Measurements from ENCODE around the gene SMTN. TPM values are rescaled to one million over a fixed set of nuclear protein-coding genes. Genes with fewer than 3 reads are reported as not detected.
"Not testable (repeated sequence)": the region's sequence is repeated elsewhere in the genome, so short reads cannot be mapped to it uniquely, and the experiment has no call there.

SMTN gene
- total and polyA plus RNA-seq, 3 experiments from 2014 or later = 0.98 to 14.7 (median 13.2) TPM

DNA sequence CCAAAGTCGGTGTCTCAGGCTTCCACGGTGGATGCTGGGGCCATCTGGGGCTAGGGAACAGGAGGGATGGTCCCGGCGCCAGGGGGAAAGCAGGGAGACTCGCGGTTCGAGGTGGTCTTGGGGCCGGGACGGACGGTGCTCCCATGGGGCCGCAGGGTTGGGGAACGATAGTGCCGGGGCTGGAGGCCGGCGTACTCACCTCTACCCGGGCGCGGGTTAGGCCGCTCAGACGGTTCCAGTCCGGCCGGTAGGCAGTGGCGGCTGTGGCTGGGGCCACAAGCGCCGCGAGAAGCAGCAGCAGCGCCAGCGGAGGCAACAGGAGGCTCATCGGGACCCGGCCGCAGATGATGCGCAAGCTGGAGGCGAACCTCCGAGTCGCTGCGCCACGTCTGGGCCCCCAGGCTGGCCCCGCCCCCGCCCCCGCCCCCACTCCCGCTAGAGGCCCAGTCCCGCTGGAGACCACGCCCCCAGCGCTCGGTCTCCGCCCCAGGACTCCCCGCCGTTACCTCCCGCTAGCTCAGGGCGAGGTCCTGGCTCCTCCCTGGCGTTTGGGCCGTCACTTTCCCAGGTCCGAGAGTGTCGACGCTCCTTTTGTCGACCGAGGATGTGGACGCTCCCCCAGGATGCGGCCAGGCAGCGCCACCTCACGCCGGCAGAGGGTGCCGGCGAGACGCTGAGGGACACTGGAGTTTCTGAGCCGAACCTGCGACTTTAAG is 26.2 kb downstream of the SMTN start, which contains the start of gene SELENOM:
SELENOM (minus strand) TSS at position 391 of the 716 bp plus-strand sequence; CDS start at position 328, 63 bp downstream.
- Histone ChIP-seq H3K36me3 (ENCODE audit: insufficient read depth, low read length) (no peaks in the 10 kb centered on the region), H3K27ac (ENCODE audit: low read depth, low read length) (peak within 1 kb of the TSS; percentile 68), H3K9me3 (ENCODE audit: low read length) (no peaks in the 10 kb centered on the region), H3K27me3 (ENCODE audit: insufficient read depth, low read length, poor library complexity, severe bottlenecking) (no peaks in the 10 kb centered on the region), H3K4me3 (ENCODE audit: low read length) (peak within 1 kb of the TSS; percentile 92), H3K4me1 (ENCODE audit: insufficient read depth, low read length) (peaks cover 19% of the 10 kb centered on the region)
- CTCF ChIA-PET = interaction anchor here (0.5 to 2.8 kb wide), 16 partner anchors 8 to 560 kb away, joined by 3 to 9 read pairs (median 3); partner anchors contain the start of gene LIMK2
- POLR2A ChIA-PET = interaction anchor here (0.8 to 1.9 kb wide), 9 partner anchors 9 to 185 kb away, joined by 3 to 10 read pairs (median 7); partner anchors contain the start of genes MORC2, PIK3IP1, RNF185 and SMTN
- H3K36me3 Mint-ChIP-seq = peaks cover 0 to 9% (median 0%) of the 10 kb centered on the region in 3 donors
- H3K9me3 Mint-ChIP-seq = no peaks in the 10 kb centered on the region
- peak within 1 kb of the TSS; percentile 84 to 96 (median 94) for H3K4me3 Mint-ChIP-seq
- peaks cover 22 to 32% (median 29%) of the 10 kb centered on the region in 3 donors for H3K4me1 Mint-ChIP-seq
- H3K27me3 Mint-ChIP-seq = no peaks in the 10 kb centered on the region
- peak; percentile 81 to 91 (median 85) for DNase-seq
- H3K27ac Mint-ChIP-seq = peak within 1 kb of the TSS; percentile 72 to 95 (median 89)

- Histone ChIP-seq H3K36me3 (ENCODE audit: insufficient read depth, low read length) (no peaks in the 10 kb centered on the region), H3K4me1 (ENCODE audit: insufficient read depth, low read length) (peaks cover 19% of the 10 kb centered on the region), H3K27me3 (ENCODE audit: insufficient read depth, low read length, poor library complexity, severe bottlenecking) (no peaks in the 10 kb centered on the region), H3K9me3 (ENCODE audit: low read length) (no peaks in the 10 kb centered on the region), H3K27ac (ENCODE audit: low read depth, low read length) (peak overlapping the region; percentile 53), H3K4me3 (ENCODE audit: low read length) (peak overlapping the region; percentile 85)
- H3K9me3 Mint-ChIP-seq = no peaks in the 10 kb centered on the region
- H3K36me3 Mint-ChIP-seq = peaks cover 0 to 9% (median 0%) of the 10 kb centered on the region in 3 donors
- peaks cover 22 to 32% (median 29%) of the 10 kb centered on the region in 3 donors for H3K4me1 Mint-ChIP-seq
- ChIA-PET CTCF (interaction anchor here (0.5 to 2.8 kb wide), 14 partner anchors 9 to 559 kb away, joined by 3 to 9 read pairs (median 3); partner anchors contain the start of genes LIMK2 and SLC35E4), POLR2A (interaction anchor here (0.8 to 1.9 kb wide), 8 partner anchors 8 to 186 kb away, joined by 3 to 9 read pairs (median 6); partner anchors contain the start of genes MORC2, PIK3IP1, RNF185 and SMTN)
- no peaks in the 10 kb centered on the region for H3K27me3 Mint-ChIP-seq
- no peak for DNase-seq
- peak overlapping the region; percentile 84 to 96 (median 94) for H3K4me3 Mint-ChIP-seq
- H3K27ac Mint-ChIP-seq = peak overlapping the region; percentile 72 to 95 (median 88)
Measured at GRCh38 chr22:31107894-31108218, 26.7 kb downstream of the SMTN start.

- H3K27ac ChIP-seq (ENCODE audit: low read depth, low read length); H3K36me3 Mint-ChIP-seq; H3K36me3 ChIP-seq (ENCODE audit: insufficient read depth, low read length); POLR2A ChIA-PET; H3K27me3 Mint-ChIP-seq; H3K27ac Mint-ChIP-seq; H3K4me3 Mint-ChIP-seq; H3K4me1 ChIP-seq (ENCODE audit: insufficient read depth, low read length); H3K9me3 ChIP-seq (ENCODE audit: low read length); H3K4me1 Mint-ChIP-seq; CTCF ChIA-PET; H3K27me3 ChIP-seq (ENCODE audit: insufficient read depth, low read length, poor library complexity, severe bottlenecking); H3K4me3 ChIP-seq (ENCODE audit: low read length); H3K9me3 Mint-ChIP-seq; DNase-seq: not testable (repeated sequence)
Measured at GRCh38 chr22:31112547-31113091, 31.5 kb downstream of the SMTN start.

DNA sequence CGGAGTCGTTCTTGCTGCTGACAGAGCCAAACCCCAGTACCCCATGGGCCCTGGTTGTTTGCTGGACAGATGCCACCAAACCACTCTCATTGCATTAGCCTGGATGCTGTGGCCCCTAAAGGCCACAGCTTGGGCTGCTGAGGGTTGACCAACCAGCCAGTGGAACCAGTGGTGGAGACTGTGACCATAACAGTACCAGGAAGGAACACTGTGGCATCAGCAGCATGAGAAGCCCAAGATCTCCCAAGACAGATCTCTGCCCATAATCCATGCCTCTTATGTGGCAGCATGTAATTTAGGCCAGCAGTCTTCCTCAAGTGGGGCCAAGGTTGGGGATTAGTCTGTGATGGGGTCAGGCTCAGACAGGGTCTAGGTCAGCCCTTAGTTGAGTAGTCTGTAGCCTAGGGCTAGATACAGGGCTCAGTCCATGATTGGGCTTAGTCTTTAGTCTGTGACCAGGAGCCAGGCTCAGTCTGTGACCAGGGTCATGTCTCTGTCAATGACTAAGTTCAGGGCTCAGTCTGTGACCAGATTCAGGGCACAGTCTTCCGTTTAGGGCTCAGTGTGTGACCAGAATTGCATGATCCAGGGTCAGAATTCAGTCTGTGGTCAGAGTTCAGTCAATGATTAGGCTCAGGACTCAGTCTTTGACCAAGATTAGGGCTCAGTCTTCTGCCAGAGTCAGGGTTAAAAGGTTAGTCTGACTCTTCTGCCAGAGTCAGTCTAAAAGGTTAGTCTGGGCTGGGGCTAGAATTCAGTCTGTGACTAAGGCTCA is 37.1 kb downstream of the SMTN start:
- no peak overlapping the region for H3K27ac ChIP-seq (ENCODE audit: low read depth, low read length)
- Mint-ChIP-seq H3K9me3 (no peaks in the 10 kb centered on the region), H3K27ac (no peak overlapping the region), H3K27me3 (no peaks in the 10 kb centered on the region), H3K4me3 (no peak overlapping the region), H3K36me3 (no peaks in the 10 kb centered on the region), H3K4me1 (no peaks in the 10 kb centered on the region)
- H3K4me3 ChIP-seq (ENCODE audit: low read length) = no peak overlapping the region
- CTCF ChIA-PET = no interaction called here
- no peak for DNase-seq
- no peaks in the 10 kb centered on the region for H3K27me3 ChIP-seq (ENCODE audit: insufficient read depth, low read length, poor library complexity, severe bottlenecking)
- POLR2A ChIA-PET = no interaction called here
- H3K36me3 ChIP-seq (ENCODE audit: insufficient read depth, low read length) = no peaks in the 10 kb centered on the region
- H3K4me1 ChIP-seq (ENCODE audit: insufficient read depth, low read length) = no peaks in the 10 kb centered on the region
- H3K9me3 ChIP-seq (ENCODE audit: low read length) = no peaks in the 10 kb centered on the region

DNA sequence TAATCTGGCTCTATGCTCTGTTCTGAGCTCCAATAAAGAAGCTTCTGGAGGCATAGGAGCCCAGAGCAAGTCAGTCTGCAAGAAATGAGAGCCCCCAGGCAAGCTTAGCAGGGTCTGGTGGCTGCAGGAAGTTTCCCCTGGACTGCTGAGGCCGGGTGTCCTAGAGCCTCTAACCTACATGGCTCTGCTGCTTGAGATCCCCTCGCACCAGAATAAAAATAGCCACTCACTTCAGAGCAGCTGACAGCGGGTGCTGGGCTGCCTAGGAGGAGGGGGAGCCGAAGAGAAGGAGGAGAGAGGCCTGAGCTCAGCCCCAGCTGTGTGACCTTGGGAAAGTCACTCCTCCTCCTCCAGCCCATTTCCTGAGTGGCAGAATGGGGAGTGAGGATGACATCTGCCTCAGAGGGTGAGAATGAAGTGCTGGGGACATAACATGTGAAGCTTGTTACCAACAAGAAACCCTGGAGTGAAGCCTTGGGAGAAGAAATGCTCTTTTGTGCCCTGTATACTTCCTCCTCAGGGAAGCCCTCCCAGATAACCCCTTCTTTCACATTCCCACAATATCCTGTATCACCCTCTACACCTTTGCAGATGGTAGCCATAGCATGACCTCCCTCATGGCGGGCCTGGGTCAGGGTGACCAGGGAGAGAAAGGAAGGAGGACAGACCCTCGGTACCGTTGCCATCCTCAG is 38.1 kb downstream of the SMTN start:
- H3K9me3 Mint-ChIP-seq = no peaks in the 10 kb centered on the region
- Histone ChIP-seq H3K27ac (ENCODE audit: low read depth, low read length) (no peak overlapping the region), H3K27me3 (ENCODE audit: insufficient read depth, low read length, poor library complexity, severe bottlenecking) (no peaks in the 10 kb centered on the region), H3K9me3 (ENCODE audit: low read length) (no peaks in the 10 kb centered on the region), H3K4me1 (ENCODE audit: insufficient read depth, low read length) (no peaks in the 10 kb centered on the region), H3K36me3 (ENCODE audit: insufficient read depth, low read length) (no peaks in the 10 kb centered on the region), H3K4me3 (ENCODE audit: low read length) (no peak overlapping the region)
- CTCF ChIA-PET = no interaction called here
- H3K36me3 Mint-ChIP-seq = no peaks in the 10 kb centered on the region
- DNase-seq = no peak
- H3K27me3 Mint-ChIP-seq = no peaks in the 10 kb centered on the region
- POLR2A ChIA-PET = no interaction called here
- no peaks in the 10 kb centered on the region for H3K4me1 Mint-ChIP-seq
- no peak overlapping the region for H3K4me3 Mint-ChIP-seq
- peak overlapping the region in 1 of 8 donors; percentile 71 for H3K27ac Mint-ChIP-seq

DNA sequence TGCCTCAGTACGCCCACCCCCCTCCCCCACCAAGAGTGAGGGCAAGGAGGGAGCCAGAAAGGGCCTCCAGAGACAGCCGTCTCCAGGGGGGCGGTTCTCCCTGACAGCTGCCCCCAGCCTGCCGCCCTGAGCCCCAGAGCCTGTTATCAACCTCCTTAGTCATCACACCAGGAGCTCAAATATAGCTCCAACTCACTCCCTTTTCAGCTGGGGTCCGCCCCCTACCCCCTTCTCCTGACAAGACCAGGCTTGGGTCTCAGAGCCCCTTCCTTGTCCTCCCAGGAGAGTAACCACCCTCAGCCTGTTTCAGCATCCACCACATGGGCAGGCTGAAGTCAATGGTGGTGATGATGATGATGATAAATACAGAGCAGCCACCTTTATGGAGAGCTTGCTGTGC is 39.1 kb downstream of the SMTN start:
- Mint-ChIP-seq H3K27ac (no peak overlapping the region), H3K27me3 (no peaks in the 10 kb centered on the region), H3K4me1 (no peaks in the 10 kb centered on the region), H3K36me3 (no peaks in the 10 kb centered on the region), H3K4me3 (no peak overlapping the region), H3K9me3 (no peaks in the 10 kb centered on the region)
- POLR2A ChIA-PET = no interaction called here
- Histone ChIP-seq H3K9me3 (ENCODE audit: low read length) (no peaks in the 10 kb centered on the region), H3K4me3 (ENCODE audit: low read length) (no peak overlapping the region), H3K27ac (ENCODE audit: low read depth, low read length) (no peak overlapping the region), H3K4me1 (ENCODE audit: insufficient read depth, low read length) (no peaks in the 10 kb centered on the region), H3K27me3 (ENCODE audit: insufficient read depth, low read length, poor library complexity, severe bottlenecking) (no peaks in the 10 kb centered on the region), H3K36me3 (ENCODE audit: insufficient read depth, low read length) (no peaks in the 10 kb centered on the region)
- CTCF ChIA-PET = interaction anchor here (1.4 kb wide), 1 partner anchor 12 kb away, joined by 3 read pairs; the partner anchor contains the start of gene SELENOM
- no peak for DNase-seq

DNA sequence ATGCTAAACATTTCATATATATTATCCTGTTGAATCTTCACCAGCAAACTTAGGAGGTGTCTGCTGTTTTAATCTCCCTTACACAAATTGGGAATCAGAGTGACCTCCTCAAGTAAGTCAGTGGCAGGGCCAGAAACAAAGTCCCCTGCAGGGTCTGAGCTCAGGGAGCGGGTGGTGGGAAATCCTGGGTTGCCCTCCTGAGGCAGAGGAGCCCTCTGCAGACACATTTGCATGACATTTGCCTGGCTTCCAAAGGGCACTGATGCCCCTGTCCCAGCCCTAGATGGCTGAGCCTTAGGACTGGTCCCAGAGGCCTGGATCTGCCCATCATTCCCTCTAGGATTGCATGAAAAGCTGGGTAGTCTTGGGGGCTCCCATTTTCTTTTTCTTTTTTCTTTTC is 39.5 kb downstream of the SMTN start:
- no peak overlapping the region for H3K27ac ChIP-seq (ENCODE audit: low read depth, low read length)
- H3K4me3 ChIP-seq (ENCODE audit: low read length) = no peak overlapping the region
- no peaks in the 10 kb centered on the region for H3K9me3 Mint-ChIP-seq
- ChIA-PET CTCF (interaction anchor here (1.4 kb wide), 1 partner anchor 13 kb away, joined by 3 read pairs; the partner anchor contains the start of gene SELENOM), POLR2A (no interaction called here)
- no peak for DNase-seq
- no peaks in the 10 kb centered on the region for H3K36me3 ChIP-seq (ENCODE audit: insufficient read depth, low read length)
- H3K9me3 ChIP-seq (ENCODE audit: low read length) = no peaks in the 10 kb centered on the region
- H3K4me1 Mint-ChIP-seq = no peaks in the 10 kb centered on the region
- H3K27me3 Mint-ChIP-seq = no peaks in the 10 kb centered on the region
- H3K4me3 Mint-ChIP-seq = no peak overlapping the region
- H3K36me3 Mint-ChIP-seq = no peaks in the 10 kb centered on the region
- H3K4me1 ChIP-seq (ENCODE audit: insufficient read depth, low read length) = no peaks in the 10 kb centered on the region
- H3K27ac Mint-ChIP-seq = no peak overlapping the region
- no peaks in the 10 kb centered on the region for H3K27me3 ChIP-seq (ENCODE audit: insufficient read depth, low read length, poor library complexity, severe bottlenecking)

All from CD8-positive, alpha-beta memory T cell (primary cell).